ENCODE results near the gene FOXB1.

Gene FOXB1

GRCh38 chr15:59996298-59997041 lies 7.6 kb upstream of the FOXB1 start:
- Histone ChIP-seq H2AFZ (ENCODE audit: low read depth, low read length) (peak overlapping the region; percentile 89), H3K4me1 (ENCODE audit: insufficient read depth, low read length) (peaks cover 28% of the 10 kb centered on the region), H3K36me3 (ENCODE audit: insufficient read depth, low read length) (no peaks in the 10 kb centered on the region), H3K4me3 (ENCODE audit: low read depth in 1 of 2, low read length in 2 of 2) (peak overlapping the region; percentile 23 to 58; a peak in 3 of 4 replicates), H3K27ac (ENCODE audit: low read length) (peak overlapping the region; percentile 85; the same call in 1 of the 2 replicates), H4K20me1 (ENCODE audit: insufficient read depth, low read length) (no peaks in the 10 kb centered on the region), H3K79me2 (ENCODE audit: insufficient read depth, low read length) (no peaks in the 10 kb centered on the region), H3K4me2 (ENCODE audit: insufficient read depth, low read length) (peak overlapping the region; percentile 80), H3K9me3 (ENCODE audit: insufficient read depth, low read length, severe bottlenecking) (no peaks in the 10 kb centered on the region), H3K27me3 (ENCODE audit: insufficient read depth, low read length, poor library complexity) (no peaks in the 10 kb centered on the region), H3K9ac (ENCODE audit: low read depth, low read length) (peak overlapping the region; percentile 62)
- ATAC-seq (ENCODE audit: insufficient read depth, low read depth) = no peak
- no peak for DNase-seq
- TF ChIP-seq EZH2 (IDR thresholded peaks at IDR 0.05; ENCODE audit: borderline replicate concordance, low read depth, low read length, severe bottlenecking) (no peak), CTCF (IDR thresholded peaks at IDR 0.05; ENCODE audit: borderline replicate concordance, extremely low read depth, low read length, poor library complexity, severe bottlenecking) (no peak)

GRCh38 chr15:59997070-59997701 lies 6.9 kb upstream of the FOXB1 start:
- H4K20me1 ChIP-seq (ENCODE audit: insufficient read depth, low read length) = no peaks in the 10 kb centered on the region
- peak overlapping the region; percentile 89 for H2AFZ ChIP-seq (ENCODE audit: low read depth, low read length)
- no peaks in the 10 kb centered on the region for H3K27me3 ChIP-seq (ENCODE audit: insufficient read depth, low read length, poor library complexity)
- no peaks in the 10 kb centered on the region for H3K9me3 ChIP-seq (ENCODE audit: insufficient read depth, low read length, severe bottlenecking)
- no peaks in the 10 kb centered on the region for H3K36me3 ChIP-seq (ENCODE audit: insufficient read depth, low read length)
- ATAC-seq (ENCODE audit: insufficient read depth, low read depth) (peak; percentile 96), DNase-seq (peak; percentile 87)
- H3K27ac ChIP-seq (ENCODE audit: low read length) = peak overlapping the region; percentile 85
- H3K9ac ChIP-seq (ENCODE audit: low read depth, low read length) = peak overlapping the region; percentile 62
- H3K4me3 ChIP-seq (ENCODE audit: low read depth in 1 of 2, low read length in 2 of 2) = peak overlapping the region; percentile 23 to 58; a peak in 3 of 4 replicates
- H3K4me1 ChIP-seq (ENCODE audit: insufficient read depth, low read length) = peaks cover 28% of the 10 kb centered on the region
- peak; percentile 63 for TF ChIP-seq CTCF (IDR thresholded peaks at IDR 0.05; ENCODE audit: borderline replicate concordance, extremely low read depth, low read length, poor library complexity, severe bottlenecking)
- TF ChIP-seq EZH2 (IDR thresholded peaks at IDR 0.05; ENCODE audit: borderline replicate concordance, low read depth, low read length, severe bottlenecking) = no peak
- H3K4me2 ChIP-seq (ENCODE audit: insufficient read depth, low read length) = peak overlapping the region; percentile 80
- H3K79me2 ChIP-seq (ENCODE audit: insufficient read depth, low read length) = no peaks in the 10 kb centered on the region

- ATAC-seq (ENCODE audit: insufficient read depth, low read depth) = no peak
- Histone ChIP-seq H3K4me1 (ENCODE audit: insufficient read depth, low read length) (peaks cover 38% of the 10 kb centered on the region), H3K4me2 (ENCODE audit: insufficient read depth, low read length) (peak overlapping the region; percentile 80), H3K27ac (ENCODE audit: low read length) (peak overlapping the region; percentile 85; the same call in 1 of the 2 replicates), H2AFZ (ENCODE audit: low read depth, low read length) (no peak overlapping the region), H3K79me2 (ENCODE audit: insufficient read depth, low read length) (no peaks in the 10 kb centered on the region), H3K9me3 (ENCODE audit: insufficient read depth, low read length, severe bottlenecking) (no peaks in the 10 kb centered on the region), H3K9ac (ENCODE audit: low read depth, low read length) (peak overlapping the region; percentile 62; the same call in 1 of the 2 replicates), H3K4me3 (ENCODE audit: low read depth in 1 of 2, low read length in 2 of 2) (peak overlapping the region in 1 of 2 experiments; percentile 58; a peak in 1 of 4 replicates), H3K36me3 (ENCODE audit: insufficient read depth, low read length) (no peaks in the 10 kb centered on the region), H4K20me1 (ENCODE audit: insufficient read depth, low read length) (no peaks in the 10 kb centered on the region), H3K27me3 (ENCODE audit: insufficient read depth, low read length, poor library complexity) (no peaks in the 10 kb centered on the region)
- no peak for DNase-seq
- TF ChIP-seq EZH2 (IDR thresholded peaks at IDR 0.05; ENCODE audit: borderline replicate concordance, low read depth, low read length, severe bottlenecking) (no peak), CTCF (IDR thresholded peaks at IDR 0.05; ENCODE audit: borderline replicate concordance, extremely low read depth, low read length, poor library complexity, severe bottlenecking) (no peak)
Measured at GRCh38 chr15:59998305-59998949, 5.7 kb upstream of the FOXB1 start.

Measured in DND-41 (cell line).